ENCODE data around the gene DNAL1.
A peak's percentile ranks its signal among the peaks of the same experiment; 100 is the strongest.

DNAL1 gene

GRCh38 chr14:73725116-73726024, 80.6 kb downstream of the DNAL1 start:
- no peak for DNase-seq

- no peak for DNase-seq
These were observed 81.5 kb downstream of the DNAL1 start for GRCh38 chr14:73726025-73726961.

- DNase-seq: no peak
These were observed 82.4 kb downstream of the DNAL1 start for GRCh38 chr14:73727166-73727565.

- DNase-seq: peak; percentile 81
These were observed 84.0 kb downstream of the DNAL1 start for GRCh38 chr14:73728717-73729330.

GRCh38 chr14:73729556-73730265, 84.9 kb downstream of the DNAL1 start:
- no peak for DNase-seq

GRCh38 chr14:73731111-73731510, 86.3 kb downstream of the DNAL1 start:
- DNase-seq: no peak

GRCh38 chr14:73732006-73732405, 87.2 kb downstream of the DNAL1 start:
- DNase-seq: no peak

GRCh38 chr14:73736842-73737241, 92.1 kb downstream of the DNAL1 start:
- no peak for DNase-seq

GRCh38 chr14:73738518-73739173, 93.9 kb downstream of the DNAL1 start:
- no peak for DNase-seq

- DNase-seq: no peak
These were observed 94.5 kb downstream of the DNAL1 start for GRCh38 chr14:73739174-73739898.

GRCh38 chr14:73739899-73740617, 95.3 kb downstream of the DNAL1 start:
- no peak for DNase-seq

- no peak for DNase-seq
These were observed 96.0 kb downstream of the DNAL1 start for GRCh38 chr14:73740618-73741326.

GRCh38 chr14:73741386-73741875, 96.6 kb downstream of the DNAL1 start:
- DNase-seq: no peak

GRCh38 chr14:73741876-73742519, 97.2 kb downstream of the DNAL1 start:
- no peak for DNase-seq

GRCh38 chr14:73742520-73743238, 97.9 kb downstream of the DNAL1 start:
- DNase-seq: no peak

GRCh38 chr14:73743431-73743931, 98.7 kb downstream of the DNAL1 start:
- DNase-seq: no peak

- DNase-seq: no peak
These were observed 99.5 kb downstream of the DNAL1 start for GRCh38 chr14:73744175-73744867.
